Tibial nerve (tissue), 4 donors: ENCODE data around the gene CDCP2.

ENCODE experiments used
- CTCF ChIP-seq, 5 experiments: fragments of 200-600 bp in 3 of 5; fragments of 450-650 bp in 2 of 5; sonication (generic) in 3 of 5; IDR thresholded peaks; one replicate each; pipeline ENCODE4 v1.5.1; 2016 to 2019; ENCODE audit warnings: antibody characterized with exemption in 5 of 5, mild to moderate bottlenecking in 3 of 5, moderate library complexity in 2 of 5
- EP300 ChIP-seq, 2 donors: sonication (generic); formaldehyde crosslinking; IDR thresholded peaks; one replicate each; pipeline ENCODE4 v1.6.1; 2017; ENCODE audit warnings: antibody characterized with exemption in 2 of 2, mild to moderate bottlenecking in 1 of 2
- POLR2A ChIP-seq, 2 donors: fragments of 450-650 bp; IDR thresholded peaks; one replicate each; pipeline ENCODE4 v1.6.1; 2017; ENCODE audit warnings: antibody characterized with exemption in 2 of 2, mild to moderate bottlenecking in 2 of 2, moderate library complexity in 2 of 2

DNA sequence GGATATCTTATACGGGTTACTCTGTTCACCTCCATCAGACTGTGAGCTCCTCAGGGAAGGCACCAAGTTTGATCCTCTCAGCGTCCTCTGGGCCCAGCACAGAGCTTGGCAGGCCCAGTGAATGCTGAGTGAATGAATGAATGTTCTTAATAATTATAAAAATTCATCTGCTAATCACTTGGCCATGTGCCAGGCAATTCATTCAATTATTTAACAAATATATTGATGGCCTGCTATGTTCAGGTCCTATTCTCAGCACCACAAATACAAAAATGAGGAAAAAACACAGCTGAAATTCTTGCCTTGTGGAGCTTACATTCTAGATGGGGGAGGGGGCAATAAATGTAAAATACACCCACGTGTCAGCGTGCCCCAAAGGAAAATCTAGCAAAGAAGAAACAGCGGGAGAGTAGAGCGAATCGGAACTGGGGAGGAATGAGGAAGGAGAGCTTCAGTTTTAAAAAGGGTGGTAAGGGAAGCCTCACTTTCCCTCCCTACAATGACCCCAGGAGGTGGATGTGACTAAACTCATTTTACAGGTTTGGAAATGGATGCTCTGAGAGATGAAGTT, 15.8 kb downstream of the CDCP2 start:
- TF ChIP-seq CTCF (IDR thresholded peaks at IDR 0.05), result no peak
- no peak for TF ChIP-seq POLR2A (IDR thresholded peaks at IDR 0.05)
- TF ChIP-seq EP300 (IDR thresholded peaks at IDR 0.05), result no peak
